Retinal pigment epithelial cell (primary cell): Measurements from ENCODE around the gene CDK19.
"Not testable (repeated sequence)": the region's sequence is repeated elsewhere in the genome, so short reads cannot be mapped to it uniquely, and the experiment has no call there.

Experiments used
- DNase-seq: peaks from one replicate; pipeline ENCODE4 v3.0.0-alpha.2; 2010; ENCODE audit warnings: low read depth
- H3K4me3 ChIP-seq: 2 replicates; pipeline ENCODE4 v1.5.1; 2011; ENCODE audit warnings: mild to moderate bottlenecking, low read length, control low read depth, moderate library complexity
- TF ChIP-seq, protein P1 (sequence below): conservative IDR thresholded peaks from 2 replicates; pipeline ENCODE4 v1.5.1; 2011; ENCODE audit warnings: low read depth, low read length, control low read depth, inconsistent platforms

The CDK19 gene

DNA sequence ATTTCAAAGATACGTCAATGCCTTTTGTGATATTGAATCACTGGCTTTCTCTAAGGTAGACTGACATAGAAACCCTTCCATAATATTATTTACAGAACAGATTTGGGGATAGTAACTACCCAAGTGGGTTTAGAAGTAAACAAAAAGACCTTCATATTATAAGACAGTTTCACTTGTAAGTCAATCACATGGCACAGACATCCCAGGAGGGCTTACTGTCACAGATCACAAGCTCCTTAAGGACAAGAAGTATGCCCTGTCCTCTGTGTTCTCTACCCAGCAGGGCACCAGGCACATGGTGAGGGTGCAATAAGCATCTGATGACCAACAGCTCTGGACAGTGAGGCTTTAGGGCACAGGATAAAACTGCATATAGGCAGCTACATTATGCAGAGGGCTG, 203.0 kb downstream of the CDK19 start:
- TF ChIP-seq, protein P1, sequence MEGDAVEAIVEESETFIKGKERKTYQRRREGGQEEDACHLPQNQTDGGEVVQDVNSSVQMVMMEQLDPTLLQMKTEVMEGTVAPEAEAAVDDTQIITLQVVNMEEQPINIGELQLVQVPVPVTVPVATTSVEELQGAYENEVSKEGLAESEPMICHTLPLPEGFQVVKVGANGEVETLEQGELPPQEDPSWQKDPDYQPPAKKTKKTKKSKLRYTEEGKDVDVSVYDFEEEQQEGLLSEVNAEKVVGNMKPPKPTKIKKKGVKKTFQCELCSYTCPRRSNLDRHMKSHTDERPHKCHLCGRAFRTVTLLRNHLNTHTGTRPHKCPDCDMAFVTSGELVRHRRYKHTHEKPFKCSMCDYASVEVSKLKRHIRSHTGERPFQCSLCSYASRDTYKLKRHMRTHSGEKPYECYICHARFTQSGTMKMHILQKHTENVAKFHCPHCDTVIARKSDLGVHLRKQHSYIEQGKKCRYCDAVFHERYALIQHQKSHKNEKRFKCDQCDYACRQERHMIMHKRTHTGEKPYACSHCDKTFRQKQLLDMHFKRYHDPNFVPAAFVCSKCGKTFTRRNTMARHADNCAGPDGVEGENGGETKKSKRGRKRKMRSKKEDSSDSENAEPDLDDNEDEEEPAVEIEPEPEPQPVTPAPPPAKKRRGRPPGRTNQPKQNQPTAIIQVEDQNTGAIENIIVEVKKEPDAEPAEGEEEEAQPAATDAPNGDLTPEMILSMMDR, result no peak
- no peak overlapping the region for H3K4me3 ChIP-seq
- no peak for DNase-seq

DNA sequence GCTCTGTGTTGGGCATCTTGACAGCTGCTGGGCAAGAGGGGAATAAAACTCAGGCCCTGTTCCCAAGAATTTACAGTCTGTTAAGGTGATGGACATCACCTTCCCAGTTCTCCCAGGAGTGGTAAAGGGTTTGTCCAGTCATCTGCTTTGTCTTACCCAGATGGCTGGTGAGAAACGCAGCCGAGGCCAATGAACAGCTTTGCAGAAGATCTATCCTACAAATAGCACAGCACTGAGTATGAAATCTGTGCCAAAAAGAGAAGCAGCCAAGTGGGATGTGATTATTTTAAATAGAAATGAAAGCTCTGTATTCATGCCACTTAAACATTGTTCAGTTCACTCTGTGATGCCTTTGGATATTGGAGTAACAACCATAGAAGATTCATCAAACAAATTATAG, 206.2 kb downstream of the CDK19 start:
- H3K4me3 ChIP-seq, result no peak overlapping the region
- DNase-seq, result no peak
- TF ChIP-seq, protein P1, result no peak

DNA sequence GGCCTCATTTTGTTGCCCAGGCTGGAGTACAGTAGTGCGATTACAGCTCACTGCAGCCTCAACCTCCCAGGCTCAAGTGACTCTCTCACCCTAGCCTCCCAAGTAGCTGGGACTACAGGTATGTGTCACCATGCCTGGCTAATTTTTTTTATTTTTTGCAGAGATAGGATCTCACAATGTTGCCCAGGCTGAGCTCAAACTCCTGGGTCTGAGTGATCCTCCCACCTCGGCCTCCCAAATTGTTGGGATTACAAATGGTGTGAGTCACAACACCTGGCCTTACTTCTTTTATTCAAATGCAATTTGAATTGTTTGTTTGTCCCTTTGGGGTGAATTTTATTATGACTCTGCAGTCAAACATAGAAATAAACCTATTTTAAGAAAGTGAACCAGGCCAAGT, 207.1 kb downstream of the CDK19 start:
- TF ChIP-seq, protein P1, result no peak
- no peak for DNase-seq
- no peak overlapping the region for H3K4me3 ChIP-seq

DNA sequence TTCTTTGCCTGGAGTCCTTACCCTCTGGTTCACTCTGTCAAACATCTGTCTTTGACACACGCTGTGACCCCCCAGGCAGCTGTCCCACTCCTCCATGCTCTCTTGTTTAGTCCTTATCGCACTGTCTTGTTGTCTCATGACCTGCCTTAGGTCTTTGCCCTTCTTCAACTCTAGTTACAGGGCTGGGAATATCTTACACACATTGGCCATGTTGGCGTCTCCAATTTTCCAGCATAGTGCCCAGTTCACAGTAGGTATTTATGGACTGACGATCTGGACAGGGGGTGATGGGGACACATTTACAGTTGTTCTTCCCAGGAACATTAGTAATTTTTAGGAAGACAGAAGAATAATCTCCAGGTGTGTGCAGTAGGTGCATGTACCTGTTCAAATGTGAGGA, 209.1 kb downstream of the CDK19 start:
- DNase-seq, result no peak
- no peak overlapping the region for H3K4me3 ChIP-seq
- TF ChIP-seq, protein P1, result no peak

DNA sequence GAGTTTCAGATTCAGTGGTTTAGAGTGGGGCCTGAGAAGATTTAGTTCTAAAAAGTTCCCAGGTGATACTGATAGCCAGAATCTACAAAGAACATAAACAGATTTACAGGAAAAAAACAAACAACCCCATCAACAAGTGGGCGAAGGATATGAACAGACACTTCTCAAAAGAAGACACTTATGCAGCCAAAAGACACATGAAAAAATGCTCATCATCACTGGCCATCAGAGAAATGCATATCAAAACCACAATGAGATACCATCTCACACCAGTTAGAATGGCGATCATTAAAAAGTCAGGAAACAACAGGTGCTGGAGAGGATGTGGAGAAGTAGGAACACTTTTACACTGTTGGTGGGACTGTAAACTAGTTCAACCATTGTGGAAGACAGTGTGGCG, 214.6 kb downstream of the CDK19 start:
- not testable (repeated sequence) for DNase-seq, H3K4me3 ChIP-seq

DNA sequence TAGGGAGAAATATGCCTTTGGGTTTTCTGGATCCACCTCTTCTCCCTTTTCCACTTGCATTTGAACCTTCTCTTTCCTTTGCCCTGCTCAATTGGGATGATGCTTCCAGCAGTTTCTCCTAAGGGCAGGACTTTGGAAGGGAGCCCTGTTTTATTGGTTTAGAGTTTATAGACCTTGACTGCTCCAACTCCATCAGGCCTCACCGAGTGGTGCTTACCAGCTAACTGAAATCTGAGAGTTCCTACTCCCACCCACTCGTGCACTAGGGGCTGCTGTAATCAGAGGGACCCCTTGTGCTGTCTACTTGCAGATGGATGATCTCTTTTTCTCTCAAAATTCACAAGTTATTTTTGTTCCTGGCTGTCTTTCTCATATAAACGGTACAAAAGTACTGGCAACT, 217.5 kb downstream of the CDK19 start:
- TF ChIP-seq, protein P1, result no peak
- DNase-seq, result no peak
- H3K4me3 ChIP-seq, result no peak overlapping the region

DNA sequence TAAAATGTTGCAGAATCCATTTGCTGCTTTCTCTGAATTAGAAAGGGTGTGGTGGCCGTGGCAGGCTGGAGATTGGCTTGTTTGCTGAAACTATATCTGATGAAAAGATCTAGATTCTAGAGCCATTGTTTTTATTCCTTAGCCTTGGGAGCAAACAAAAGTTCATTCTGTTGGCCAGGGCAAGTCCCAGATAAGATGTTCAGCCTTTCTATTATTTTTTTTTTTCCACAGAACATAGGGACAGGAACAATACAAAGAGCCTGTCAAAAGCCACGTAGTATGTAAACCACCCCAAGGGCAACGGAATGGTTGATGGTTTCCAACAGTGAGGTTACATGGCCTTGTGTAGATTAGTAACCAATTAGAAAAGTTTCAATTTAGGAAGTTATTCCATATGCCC, 218.9 kb downstream of the CDK19 start:
- no peak for DNase-seq
- TF ChIP-seq, protein P1, result no peak
- no peak overlapping the region for H3K4me3 ChIP-seq

DNA sequence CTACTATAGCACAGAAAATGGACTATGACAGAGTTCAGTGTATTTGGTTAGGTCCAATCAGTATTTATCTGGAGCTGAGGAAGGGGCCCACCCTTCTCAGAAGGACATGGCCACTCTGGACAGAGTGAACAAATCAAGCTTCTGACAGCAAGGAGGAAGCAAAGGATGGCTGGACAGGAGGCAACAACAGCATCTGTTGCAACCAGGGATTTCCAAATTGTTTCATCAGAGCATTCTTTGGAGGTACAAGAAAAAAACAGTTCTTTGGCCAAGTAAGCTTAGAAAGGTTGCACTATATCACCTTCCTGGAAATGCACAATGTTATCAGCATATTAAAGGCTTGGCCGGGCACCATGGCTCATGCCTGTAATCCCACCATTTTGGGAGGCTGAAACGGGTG, 220.2 kb downstream of the CDK19 start:
- TF ChIP-seq, protein P1, result no peak
- H3K4me3 ChIP-seq, result no peak overlapping the region
- DNase-seq, result no peak
